HepG2 (cell line): Measurements from ENCODE around the gene PRODH. TPM values are rescaled to one million over a fixed set of nuclear protein-coding genes. Genes with fewer than 3 reads are reported as not detected.
"Not testable (repeated sequence)": the region's sequence is repeated elsewhere in the genome, so short reads cannot be mapped to it uniquely, and the experiment has no call there.

ENCODE experiments used
- ATAC-seq: fragments of 200-7000 bp; cut with Tn5 transposase; 3 replicates; pipeline ENCODE4 v1.9.1; 2020; ENCODE audit warnings: mild to moderate bottlenecking, moderate library complexity
- BruUV-seq: library from RNA; stranded (reverse); fragments of 400-500 nt; replicated peaks from 2 replicates; lab custom pipeline; 2021; lab: Mats Ljungman, UMichigan
- CTCF ChIA-PET: fragments of 300-600 bp; formaldehyde crosslinking; extraction: SDS; loops from one replicate; lab custom pipeline; 2021; ENCODE audit warnings: low total read pairs, inconsistent platforms, low intra/inter-chr PET ratio; lab: Yijun Ruan, JAX
- POLR2A ChIA-PET: fragments of 350-600 bp; sonication (Branson Sonifier 250); formaldehyde crosslinking; loops from one replicate; lab custom pipeline; 2020; ENCODE audit warnings: antibody characterized with exemption, inconsistent platforms; lab: Yijun Ruan, JAX
- DNase-seq: peaks from one replicate; pipeline ENCODE4 v3.0.0-alpha.2; 2015; ENCODE audit warnings: low spot score
- FAIRE-seq: peaks from 3 replicates; lab custom pipeline; 2011; peaks lifted over from hg19 to GRCh38; lab: Jason Lieb, UNC
- H2AFZ ChIP-seq: one replicate; pipeline ENCODE4 v1.6.1; 2011; ENCODE audit warnings: low read length, inconsistent platforms
- H3K27ac ChIP-seq: fragments of 300-600 bp; 3 replicates; pipeline ENCODE4 v1.8.0; 2011; ENCODE audit warnings: mixed run types, mild to moderate bottlenecking, mixed read lengths, low read length, inconsistent platforms; ENCODE audit not compliant: insufficient read depth; ENCODE audit errors: extremely low read length
- H3K27me3 ChIP-seq, 2 experiments: fragments of 200-600 bp in 1 of 2; 2 replicates in 1 of 2; 3 replicates in 1 of 2; pipeline versions ENCODE4 v1.6.0 to v1.8.0; 2011; ENCODE audit warnings: low read length in 2 of 2, mild to moderate bottlenecking in 2 of 2, moderate library complexity in 2 of 2, inconsistent platforms in 1 of 2; ENCODE audit not compliant: insufficient read depth in 2 of 2, control insufficient read depth in 1 of 2
- H3K36me3 ChIP-seq, 2 experiments: fragments of 200-600 bp in 1 of 2; replicated peaks in 1 of 2; 2 replicates in 1 of 2; 3 replicates in 1 of 2; pipeline versions ENCODE4 v1.5.1 to v1.8.0; 2011; ENCODE audit warnings: low read length in 2 of 2, inconsistent platforms in 1 of 2; ENCODE audit not compliant: insufficient read depth in 2 of 2, control insufficient read depth in 1 of 2
- H3K4me1 ChIP-seq: 2 replicates; pipeline ENCODE4 v1.5.1; 2012; ENCODE audit warnings: low read length, inconsistent platforms; ENCODE audit not compliant: insufficient read depth
- H3K4me2 ChIP-seq: 2 replicates; pipeline ENCODE4 v1.6.0; 2011; ENCODE audit warnings: low read depth, low read length, inconsistent platforms
- H3K4me3 ChIP-seq, 3 experiments: fragments of 200-600 bp in 1 of 3; sonication (generic), shearing (Covaris generic) in 1 of 3; replicated peaks in 1 of 3; 2 replicates each; pipeline ENCODE4 v1.5.1; 2011 to 2016; ENCODE audit warnings: low read length in 3 of 3, inconsistent platforms in 2 of 3, low read depth in 2 of 3, mild to moderate bottlenecking in 2 of 3, control low read depth in 1 of 3, mixed read lengths in 1 of 3; ENCODE audit not compliant: insufficient read depth in 1 of 3
- H3K79me2 ChIP-seq: one replicate; pipeline ENCODE4 v1.6.1; 2011; ENCODE audit warnings: low read length, inconsistent platforms; ENCODE audit not compliant: insufficient read depth
- H3K9ac ChIP-seq: 2 replicates; pipeline ENCODE4 v1.6.0; 2011; ENCODE audit warnings: mild to moderate bottlenecking, low read depth, low read length, inconsistent platforms; ENCODE audit not compliant: insufficient read depth
- H3K9me3 ChIP-seq: 2 replicates; pipeline ENCODE4 v1.5.1; 2012; ENCODE audit warnings: mild to moderate bottlenecking, low read length
- H4K20me1 ChIP-seq: 2 replicates; pipeline ENCODE4 v1.6.0; 2011; ENCODE audit warnings: inconsistent platforms, mild to moderate bottlenecking, low read length, moderate library complexity; ENCODE audit not compliant: insufficient read depth
- GABPB1 ChIP-seq: IDR thresholded peaks from 2 replicates; pipeline ENCODE4 v1.6.1; 2016; ENCODE audit warnings: mild to moderate bottlenecking, missing genetic modification reagents, moderate library complexity, missing compliant biosample characterization
- MEF2D ChIP-seq: sonication (generic); formaldehyde crosslinking; IDR thresholded peaks from 2 replicates; pipeline ENCODE4 v1.5.1; 2020; ENCODE audit warnings: mild to moderate bottlenecking, missing genetic modification reagents
- SIN3B ChIP-seq: fragments of 150-350 bp; IDR thresholded peaks from 2 replicates; pipeline ENCODE4 v1.6.1; 2014; ENCODE audit warnings: low read length
- TCF12 ChIP-seq, 2 experiments: fragments of 450-650 bp in 1 of 2; sonication (generic) in 1 of 2; formaldehyde crosslinking in 1 of 2; IDR thresholded peaks; 2 replicates each; pipeline versions ENCODE4 v1.6.1 to v1.8.0; 2017 to 2022; ENCODE audit warnings: antibody characterized with exemption in 1 of 2, mild to moderate bottlenecking in 1 of 2, missing genetic modification reagents in 1 of 2, moderate library complexity in 1 of 2
- ZBTB21 ChIP-seq: sonication (generic); formaldehyde crosslinking; IDR thresholded peaks from 2 replicates; pipeline ENCODE4 v1.4.0; 2020; ENCODE audit warnings: missing genetic modification reagents
- ZBTB33 ChIP-seq: sonication (generic); formaldehyde crosslinking; IDR thresholded peaks from 2 replicates; pipeline ENCODE4 v1.4.0; 2020; ENCODE audit warnings: missing genetic modification reagents
- ZNF574 ChIP-seq: sonication (generic); formaldehyde crosslinking; IDR thresholded peaks from 2 replicates; pipeline ENCODE4 v1.4.0; 2020; ENCODE audit warnings: missing genetic modification reagents
- WGBS: methylation state at CpG from one replicate; pipeline ENCODE4 v1.1.6; 2017; ENCODE audit warnings: low lambda C conversion rate; 5-methylcytosine and 5-hydroxymethylcytosine counted together
- in situ Hi-C: cut with HindIII; loops from 2 replicates; pipeline ENCODE4 v1.10.0; 2017; ENCODE audit warnings: low pct_unique_long_range_greater_than_20kb; ENCODE audit not compliant: extremely low pct_ligation_motif_present
- intact Hi-C: fragments of 100-400 bp; cut with micrococcal nuclease; formaldehyde crosslinking; loops from one replicate; pipeline ENCODE4 v1.10.0; 2022; ENCODE audit not compliant: unreplicated experiment
- polyA plus RNA-seq, 8 experiments: library from polyadenylated mRNA; depleted of rRNA in 3 of 8; stranded (reverse) in 7 of 8; unstranded in 1 of 8; fragments of >200 nt; fragmentation: Illumina TruSeq in 4 of 8; extraction: Trizol in 4 of 8; gene quantifications; 2 replicates each; pipeline versions ENCODE4 v1.2.1 to v1.2.3, GENCODE V29; 2011 to 2016; ENCODE audit warnings: low read depth in 4 of 8, missing spikeins in 1 of 8, mixed read lengths in 1 of 8; ENCODE audit not compliant: insufficient read depth in 1 of 8
- total RNA-seq, 5 experiments: library from RNA; depleted of rRNA; stranded (reverse); fragments of >200 nt; fragmentation: Illumina TruSeq; extraction: Trizol; gene quantifications; 2 replicates each; pipeline ENCODE4 v1.2.3, GENCODE V29; 2016; ENCODE audit warnings: low read depth in 1 of 5

The PRODH gene
- total and polyA plus RNA-seq, 2 of the 13 experiments (the other 11 are each of a cell fraction or from before 2014, with no cell fraction given): 0.29 to 0.30 TPM

GRCh38 chr22:18888115-18888514 lies 48.0 kb downstream of the PRODH start (continued):
- no peak for TF ChIP-seq ZNF574 (CRISPR knock-in tag)
- TF ChIP-seq TCF12 (IDR thresholded peaks at IDR 0.05): no peak
- TF ChIP-seq TCF12 (CRISPR knock-in tag; IDR thresholded peaks at IDR 0.05): no peak
- TF ChIP-seq GABPB1: no peak
- no peak for TF ChIP-seq ZBTB33
- no peak for TF ChIP-seq MEF2D (CRISPR knock-in tag)
- TF ChIP-seq ZBTB21 (CRISPR knock-in tag): no peak
- no peak for TF ChIP-seq SIN3B

GRCh38 chr22:18884465-18884864 lies 51.6 kb downstream of the PRODH start:
- H2AFZ ChIP-seq, intact Hi-C loops, in situ Hi-C loops, ATAC-seq, H4K20me1 ChIP-seq, CTCF ChIA-PET, H3K9ac ChIP-seq, POLR2A ChIA-PET, H3K4me1 ChIP-seq, H3K27ac ChIP-seq, H3K36me3 ChIP-seq, H3K27me3 ChIP-seq, H3K4me2 ChIP-seq, DNase-seq, BruUV-seq, H3K4me3 ChIP-seq, FAIRE-seq, H3K79me2 ChIP-seq, H3K9me3 ChIP-seq: not testable (repeated sequence)
- WGBS: 54% methylated on average over 4 of the region's 4 CpGs

- H4K20me1 ChIP-seq, H3K27ac ChIP-seq, H3K36me3 ChIP-seq, H3K4me3 ChIP-seq, intact Hi-C loops, H3K4me2 ChIP-seq, ATAC-seq, H3K27me3 ChIP-seq, H3K9me3 ChIP-seq, H3K4me1 ChIP-seq, in situ Hi-C loops, BruUV-seq, POLR2A ChIA-PET, H3K79me2 ChIP-seq, H2AFZ ChIP-seq, CTCF ChIA-PET, H3K9ac ChIP-seq, FAIRE-seq, DNase-seq: not testable (repeated sequence)
- 1% methylated on average over 3 of the region's 3 CpGs for WGBS
Measured at GRCh38 chr22:18881260-18881659, 54.8 kb downstream of the PRODH start.
